A549 (cell line): ENCODE results near the gene FAM20A.

Experiments used
- BHLHE40 ChIP-seq: IDR thresholded peaks from 2 replicates; pipeline ENCODE4 v1.6.1; 2012; ENCODE audit warnings: low read depth, low read length, inconsistent platforms
- CHD2 ChIP-seq: fragments of 150-350 bp; IDR thresholded peaks from 2 replicates; pipeline ENCODE4 v1.6.1; 2014; ENCODE audit warnings: low read length; ENCODE audit not compliant: partially characterized antibody
- CTCF ChIP-seq: fragments of >200 bp; sonication (Bioruptor Twin); formaldehyde crosslinking; IDR thresholded peaks from 3 replicates; pipeline ENCODE4 v1.5.1; 2016
- ESRRA ChIP-seq: fragments of 150-350 bp; IDR thresholded peaks from 2 replicates; pipeline ENCODE4 v1.6.1; 2014; ENCODE audit warnings: mild to moderate bottlenecking, low read length, borderline replicate concordance
- JUN ChIP-seq, 2 experiments: fragments of >200 bp; sonication (Bioruptor Twin); formaldehyde crosslinking; IDR thresholded peaks; 2 replicates in 1 of 2; 3 replicates in 1 of 2; pipeline ENCODE4 v1.6.1; 2016 to 2017
- MAZ ChIP-seq: fragments of 150-350 bp; IDR thresholded peaks from 2 replicates; pipeline ENCODE4 v1.6.1; 2014; ENCODE audit warnings: antibody characterized with exemption, low read depth, low read length, borderline replicate concordance
- POLR2A ChIP-seq: IDR thresholded peaks from 2 replicates; pipeline ENCODE4 v1.6.1; 2012; ENCODE audit warnings: mild to moderate bottlenecking, low read length
- RAD21 ChIP-seq, 2 experiments: fragments of >200 bp in 1 of 2; sonication (Bioruptor Twin) in 1 of 2; formaldehyde crosslinking in 1 of 2; IDR thresholded peaks in 1 of 2; conservative IDR thresholded peaks in 1 of 2; 2 replicates in 1 of 2; 3 replicates in 1 of 2; pipeline ENCODE4 v1.6.1; 2012 to 2018; ENCODE audit warnings: inconsistent platforms in 1 of 2
- RFX5 ChIP-seq: fragments of 450-650 bp; IDR thresholded peaks from 2 replicates; pipeline ENCODE4 v1.7.1; 2014; ENCODE audit warnings: antibody characterized with exemption, mild to moderate bottlenecking, moderate library complexity
- SMC3 ChIP-seq: fragments of >200 bp; sonication (Bioruptor Twin); formaldehyde crosslinking; IDR thresholded peaks from 3 replicates; pipeline ENCODE4 v1.6.1; 2018; ENCODE audit warnings: inconsistent platforms
- TF ChIP-seq, protein P1 (sequence below): fragments of 150-350 bp; IDR thresholded peaks from 2 replicates; pipeline ENCODE4 v1.6.1; 2014; ENCODE audit warnings: low read depth, mild to moderate bottlenecking, low read length
- TF ChIP-seq, protein P2 (sequence below): IDR thresholded peaks from 2 replicates; pipeline ENCODE4 v1.6.1; 2012
- TF ChIP-seq, protein P3 (sequence below): fragments of 250-450 bp; sonication (Bioruptor Pico); IDR thresholded peaks from 2 replicates; pipeline ENCODE4 v1.5.0; 2021; ENCODE audit warnings: mild to moderate bottlenecking, moderate library complexity, borderline replicate concordance

GRCh38 chr17:68535922-68536321 lies 65.2 kb downstream of the FAM20A start:
- TF ChIP-seq, protein P1, sequence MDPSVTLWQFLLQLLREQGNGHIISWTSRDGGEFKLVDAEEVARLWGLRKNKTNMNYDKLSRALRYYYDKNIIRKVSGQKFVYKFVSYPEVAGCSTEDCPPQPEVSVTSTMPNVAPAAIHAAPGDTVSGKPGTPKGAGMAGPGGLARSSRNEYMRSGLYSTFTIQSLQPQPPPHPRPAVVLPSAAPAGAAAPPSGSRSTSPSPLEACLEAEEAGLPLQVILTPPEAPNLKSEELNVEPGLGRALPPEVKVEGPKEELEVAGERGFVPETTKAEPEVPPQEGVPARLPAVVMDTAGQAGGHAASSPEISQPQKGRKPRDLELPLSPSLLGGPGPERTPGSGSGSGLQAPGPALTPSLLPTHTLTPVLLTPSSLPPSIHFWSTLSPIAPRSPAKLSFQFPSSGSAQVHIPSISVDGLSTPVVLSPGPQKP = no peak
- TF ChIP-seq CTCF (no peak), POLR2A (no peak), JUN (IDR thresholded peaks at IDR 0.05) (no peak), MAZ (no peak), CHD2 (no peak), RAD21 (conservative IDR thresholded peaks at IDR 0.05 in 1 of 2, IDR thresholded peaks at IDR 0.05 in 1 of 2) (no peak), ESRRA (no peak), SMC3 (no peak), RFX5 (no peak), BHLHE40 (no peak)
- TF ChIP-seq, protein P2, sequence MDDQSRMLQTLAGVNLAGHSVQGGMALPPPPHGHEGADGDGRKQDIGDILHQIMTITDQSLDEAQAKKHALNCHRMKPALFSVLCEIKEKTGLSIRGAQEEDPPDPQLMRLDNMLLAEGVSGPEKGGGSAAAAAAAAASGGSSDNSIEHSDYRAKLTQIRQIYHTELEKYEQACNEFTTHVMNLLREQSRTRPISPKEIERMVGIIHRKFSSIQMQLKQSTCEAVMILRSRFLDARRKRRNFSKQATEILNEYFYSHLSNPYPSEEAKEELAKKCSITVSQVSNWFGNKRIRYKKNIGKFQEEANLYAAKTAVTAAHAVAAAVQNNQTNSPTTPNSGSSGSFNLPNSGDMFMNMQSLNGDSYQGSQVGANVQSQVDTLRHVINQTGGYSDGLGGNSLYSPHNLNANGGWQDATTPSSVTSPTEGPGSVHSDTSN = no peak
- TF ChIP-seq, protein P3, sequence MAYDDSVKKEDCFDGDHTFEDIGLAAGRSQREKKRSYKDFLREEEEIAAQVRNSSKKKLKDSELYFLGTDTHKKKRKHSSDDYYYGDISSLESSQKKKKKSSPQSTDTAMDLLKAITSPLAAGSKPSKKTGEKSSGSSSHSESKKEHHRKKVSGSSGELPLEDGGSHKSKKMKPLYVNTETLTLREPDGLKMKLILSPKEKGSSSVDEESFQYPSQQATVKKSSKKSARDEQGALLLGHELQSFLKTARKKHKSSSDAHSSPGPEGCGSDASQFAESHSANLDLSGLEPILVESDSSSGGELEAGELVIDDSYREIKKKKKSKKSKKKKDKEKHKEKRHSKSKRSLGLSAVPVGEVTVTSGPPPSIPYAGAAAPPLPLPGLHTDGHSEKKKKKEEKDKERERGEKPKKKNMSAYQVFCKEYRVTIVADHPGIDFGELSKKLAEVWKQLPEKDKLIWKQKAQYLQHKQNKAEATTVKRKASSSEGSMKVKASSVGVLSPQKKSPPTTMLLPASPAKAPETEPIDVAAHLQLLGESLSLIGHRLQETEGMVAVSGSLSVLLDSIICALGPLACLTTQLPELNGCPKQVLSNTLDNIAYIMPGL (CRISPR knock-in tag) = no peak
